Mesothelial cell of epicardium (in vitro differentiated cells): Measurements from ENCODE around the gene BRD7. TPM values are rescaled to one million over a fixed set of nuclear protein-coding genes. Genes with fewer than 3 reads are reported as not detected.
A peak's percentile ranks its signal among the peaks of the same experiment; 100 is the strongest.

Experiments
- DNase-seq, 2 experiments: peaks; one replicate each; pipeline ENCODE4 v3.0.0; 2021; ENCODE audit warnings: low spot score in 2 of 2; ENCODE audit not compliant: unreplicated experiment in 2 of 2
- H3K27ac Mint-ChIP-seq: 2 replicates; pipeline ENCODE4 v1.8.0; 2021; ENCODE audit warnings: mixed read lengths
- H3K27me3 Mint-ChIP-seq: 2 replicates; pipeline ENCODE4 v1.8.0; 2021; ENCODE audit warnings: low read depth, mixed read lengths
- H3K36me3 Mint-ChIP-seq: 2 replicates; pipeline ENCODE4 v1.8.0; 2021; ENCODE audit warnings: mixed read lengths
- H3K4me1 Mint-ChIP-seq: 2 replicates; pipeline ENCODE4 v1.8.0; 2021; ENCODE audit warnings: mixed read lengths
- H3K4me3 Mint-ChIP-seq: 2 replicates; pipeline ENCODE4 v1.8.0; 2021; ENCODE audit warnings: mild to moderate bottlenecking, moderate library complexity, mixed read lengths
- H3K9me3 Mint-ChIP-seq: 2 replicates; pipeline ENCODE4 v1.8.0; 2021; ENCODE audit warnings: mixed read lengths
- total RNA-seq: library from RNA; stranded (reverse); gene quantifications from 3 replicates; pipeline ENCODE4 v1.2.1, GENCODE V29; 2021
- TF ChIP-seq, protein P1 (sequence below): fragments of 200-600 bp; sonication (generic); IDR thresholded peaks from one replicate; pipeline ENCODE4 v1.5.0; 2021; ENCODE audit warnings: antibody characterized with exemption; ENCODE audit not compliant: unreplicated experiment

Gene BRD7
- total RNA-seq, 1 donor from 2014 or later, result 76.8 TPM

DNA sequence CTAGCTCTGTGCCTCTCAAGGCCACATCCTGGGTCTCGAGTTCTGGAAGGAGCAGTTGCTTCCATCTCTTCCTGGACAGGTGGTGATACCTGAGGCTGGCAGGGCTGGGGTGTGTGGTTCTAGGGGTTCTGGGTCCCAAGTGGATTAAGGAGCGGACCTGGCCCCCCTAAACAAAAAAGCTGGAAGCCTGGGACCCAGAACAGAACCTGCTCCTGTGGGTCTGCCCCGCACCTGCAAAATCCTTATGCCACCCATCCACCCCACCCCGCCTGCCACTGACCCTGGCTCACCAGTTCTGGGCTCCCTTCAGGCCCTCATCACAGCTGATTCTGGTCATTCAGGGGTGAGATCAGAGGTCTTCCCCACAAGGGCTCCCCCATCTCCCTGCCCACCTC, 57.7 kb downstream of the BRD7 start:
- TF ChIP-seq, protein P1, sequence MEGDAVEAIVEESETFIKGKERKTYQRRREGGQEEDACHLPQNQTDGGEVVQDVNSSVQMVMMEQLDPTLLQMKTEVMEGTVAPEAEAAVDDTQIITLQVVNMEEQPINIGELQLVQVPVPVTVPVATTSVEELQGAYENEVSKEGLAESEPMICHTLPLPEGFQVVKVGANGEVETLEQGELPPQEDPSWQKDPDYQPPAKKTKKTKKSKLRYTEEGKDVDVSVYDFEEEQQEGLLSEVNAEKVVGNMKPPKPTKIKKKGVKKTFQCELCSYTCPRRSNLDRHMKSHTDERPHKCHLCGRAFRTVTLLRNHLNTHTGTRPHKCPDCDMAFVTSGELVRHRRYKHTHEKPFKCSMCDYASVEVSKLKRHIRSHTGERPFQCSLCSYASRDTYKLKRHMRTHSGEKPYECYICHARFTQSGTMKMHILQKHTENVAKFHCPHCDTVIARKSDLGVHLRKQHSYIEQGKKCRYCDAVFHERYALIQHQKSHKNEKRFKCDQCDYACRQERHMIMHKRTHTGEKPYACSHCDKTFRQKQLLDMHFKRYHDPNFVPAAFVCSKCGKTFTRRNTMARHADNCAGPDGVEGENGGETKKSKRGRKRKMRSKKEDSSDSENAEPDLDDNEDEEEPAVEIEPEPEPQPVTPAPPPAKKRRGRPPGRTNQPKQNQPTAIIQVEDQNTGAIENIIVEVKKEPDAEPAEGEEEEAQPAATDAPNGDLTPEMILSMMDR, result no peak
- Mint-ChIP-seq H3K27ac (no peak overlapping the region), H3K4me3 (no peak overlapping the region), H3K36me3 (peaks cover 19% of the 10 kb centered on the region), H3K4me1 (peaks cover 9% of the 10 kb centered on the region), H3K27me3 (no peaks in the 10 kb centered on the region), H3K9me3 (no peaks in the 10 kb centered on the region)
- DNase-seq, result peak in 1 of 2 experiments; percentile 36

DNA sequence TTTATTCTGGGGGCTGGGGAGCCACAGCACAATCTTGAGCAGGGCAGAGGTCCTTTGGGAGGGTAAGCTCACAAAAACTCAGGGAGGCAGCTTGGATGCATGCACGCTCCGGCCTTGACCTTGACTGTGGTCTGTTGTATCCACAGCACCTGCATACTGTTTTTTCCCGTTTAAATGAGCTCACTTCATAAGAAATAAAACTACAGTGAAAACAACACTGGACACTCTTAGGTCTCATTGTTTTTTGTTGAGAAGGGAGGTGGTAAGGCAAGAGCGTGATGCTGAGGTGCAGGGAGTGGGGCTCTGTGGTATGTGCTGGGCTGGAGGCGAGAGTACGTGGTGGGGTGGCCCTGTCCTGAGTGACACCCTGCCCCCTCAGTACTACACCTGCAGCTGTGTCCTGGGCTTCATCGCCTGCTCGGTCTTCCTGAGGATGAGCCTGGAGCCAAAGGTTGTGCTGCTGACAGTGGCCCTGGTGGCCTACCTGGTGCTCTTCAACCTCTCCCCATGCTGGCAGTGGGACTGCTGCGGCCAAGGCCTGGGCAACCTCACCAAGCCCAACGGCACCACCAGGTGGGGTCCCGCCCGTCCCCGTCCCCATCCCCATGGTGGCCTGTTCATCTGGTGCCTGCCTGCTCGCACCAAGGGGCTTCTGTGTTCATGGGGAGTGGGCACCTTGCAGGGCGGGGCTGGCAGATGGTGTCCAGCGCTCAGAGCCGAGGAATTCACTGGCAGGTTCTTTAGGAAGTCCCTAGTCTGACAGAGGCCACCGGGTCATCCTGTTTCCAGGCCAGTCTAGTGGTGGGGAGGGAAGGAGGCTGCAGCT, 58.3 kb downstream of the BRD7 start:
- H3K27me3 Mint-ChIP-seq, result no peaks in the 10 kb centered on the region
- peaks cover 9% of the 10 kb centered on the region for H3K4me1 Mint-ChIP-seq
- no peak overlapping the region for H3K27ac Mint-ChIP-seq
- no peaks in the 10 kb centered on the region for H3K9me3 Mint-ChIP-seq
- TF ChIP-seq, protein P1, result no peak
- peak in 1 of 2 experiments; percentile 32 for DNase-seq
- H3K36me3 Mint-ChIP-seq, result peaks cover 18% of the 10 kb centered on the region
- no peak overlapping the region for H3K4me3 Mint-ChIP-seq

DNA sequence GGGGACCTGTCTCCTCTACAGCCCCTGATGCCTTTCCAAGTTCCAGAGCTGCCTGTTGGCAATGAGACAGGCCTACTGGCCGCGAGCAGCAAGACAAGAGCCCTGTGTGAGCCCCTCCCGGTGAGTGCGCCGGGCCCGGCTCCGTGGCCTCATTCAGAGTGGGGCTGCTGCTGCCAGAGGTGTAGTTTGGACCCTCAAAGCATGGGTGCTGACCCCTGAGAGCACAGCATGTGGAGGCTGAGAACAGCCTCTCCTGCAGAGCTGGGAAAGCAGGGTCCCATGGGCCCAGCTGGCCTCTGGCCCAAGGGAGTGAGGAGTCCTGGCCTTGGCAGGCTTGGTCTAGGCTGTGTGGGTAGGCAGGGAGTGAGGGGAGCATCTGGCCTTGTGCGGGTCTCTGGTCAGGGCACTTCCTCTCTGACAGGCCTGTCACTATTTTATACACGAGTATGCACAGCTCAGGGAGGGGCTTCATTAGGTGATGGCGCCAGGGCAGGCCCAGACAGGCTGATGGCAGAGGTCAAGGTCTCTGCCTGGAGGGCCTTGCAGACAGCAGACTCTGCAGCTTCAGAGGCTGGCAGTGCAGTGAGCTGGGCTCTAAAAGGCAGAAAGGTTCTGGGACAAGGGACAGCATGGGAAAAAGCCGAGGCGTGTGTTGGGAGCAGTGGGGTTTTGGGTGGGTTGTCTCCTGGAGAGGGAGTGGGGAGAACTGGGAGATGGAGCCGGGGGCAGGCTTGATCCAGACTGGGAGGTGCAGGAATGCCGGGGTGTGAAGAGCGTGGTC, 59.1 kb downstream of the BRD7 start:
- no peaks in the 10 kb centered on the region for H3K9me3 Mint-ChIP-seq
- DNase-seq, result peak in 1 of 2 experiments; percentile 37
- H3K4me1 Mint-ChIP-seq, result peaks cover 9% of the 10 kb centered on the region
- peak overlapping the region; percentile 41 for H3K27ac Mint-ChIP-seq
- TF ChIP-seq, protein P1, result no peak
- no peak overlapping the region for H3K4me3 Mint-ChIP-seq
- H3K27me3 Mint-ChIP-seq, result no peaks in the 10 kb centered on the region
- H3K36me3 Mint-ChIP-seq, result peaks cover 15% of the 10 kb centered on the region

DNA sequence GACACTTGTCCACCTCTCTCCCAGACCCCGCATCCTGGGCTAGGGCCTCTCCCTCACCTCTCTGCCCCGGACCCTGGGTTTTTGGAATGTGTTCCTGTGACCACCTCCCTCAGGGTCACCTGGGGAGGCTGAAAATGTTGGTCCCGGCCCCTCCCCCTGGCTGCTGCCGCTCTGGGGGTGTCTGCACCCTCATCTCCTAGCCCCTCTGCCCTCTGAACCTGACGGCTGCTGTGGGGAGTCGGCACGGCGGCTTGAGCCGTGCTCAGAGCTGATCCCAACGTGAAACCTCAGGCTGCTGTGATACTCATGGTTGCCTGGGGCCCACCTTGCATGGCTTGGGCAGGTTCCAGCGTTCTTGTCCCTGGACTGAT, 59.6 kb downstream of the BRD7 start:
- Mint-ChIP-seq H3K4me1 (peaks cover 9% of the 10 kb centered on the region), H3K9me3 (no peaks in the 10 kb centered on the region), H3K36me3 (peaks cover 15% of the 10 kb centered on the region), H3K4me3 (no peak overlapping the region), H3K27me3 (no peaks in the 10 kb centered on the region), H3K27ac (no peak overlapping the region)
- DNase-seq, result peak in 1 of 2 experiments; percentile 33
- TF ChIP-seq, protein P1, result no peak

DNA sequence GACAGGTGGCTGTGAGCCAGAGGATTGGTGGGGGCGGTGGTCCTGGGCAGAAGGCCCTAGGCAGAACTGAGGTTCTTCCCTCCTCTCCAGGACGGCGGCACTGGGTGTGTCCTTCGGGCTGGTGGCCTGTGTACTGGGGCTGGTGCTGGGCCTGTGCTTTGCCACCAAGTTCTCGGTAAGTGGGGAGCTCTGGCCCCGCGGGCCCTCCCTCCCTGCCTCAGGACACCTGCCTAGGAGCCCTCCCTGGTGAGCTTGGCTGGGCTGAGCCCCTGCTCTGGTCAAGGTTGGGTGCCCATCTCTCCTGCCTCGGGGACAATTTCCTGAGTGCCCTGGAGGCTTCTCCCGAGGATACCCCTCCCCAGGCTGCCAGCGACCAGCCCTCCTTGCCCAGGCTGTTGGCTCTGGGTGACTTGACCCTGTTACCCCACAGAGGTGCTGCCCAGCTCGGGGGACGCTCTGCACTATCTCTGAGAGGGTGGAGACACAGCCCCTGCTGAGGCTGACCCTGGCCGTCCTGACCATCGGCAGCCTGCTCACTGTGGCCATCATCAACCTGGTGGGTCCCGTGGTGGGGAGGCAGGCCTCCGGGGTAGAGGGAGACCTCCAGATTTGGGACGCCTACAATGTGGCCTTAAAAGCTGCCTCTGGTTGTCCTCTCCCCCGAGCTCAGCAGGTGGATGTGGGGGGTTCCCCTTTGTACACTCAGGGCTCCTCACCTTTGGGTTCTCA, 60.4 kb downstream of the BRD7 start:
- Mint-ChIP-seq H3K4me3 (no peak overlapping the region), H3K4me1 (peaks cover 9% of the 10 kb centered on the region), H3K9me3 (no peaks in the 10 kb centered on the region), H3K27ac (no peak overlapping the region), H3K27me3 (no peaks in the 10 kb centered on the region), H3K36me3 (peaks cover 11% of the 10 kb centered on the region)
- TF ChIP-seq, protein P1, result no peak
- DNase-seq, result no peak
